ENCODE results near the gene PLXNA2.

DNA sequence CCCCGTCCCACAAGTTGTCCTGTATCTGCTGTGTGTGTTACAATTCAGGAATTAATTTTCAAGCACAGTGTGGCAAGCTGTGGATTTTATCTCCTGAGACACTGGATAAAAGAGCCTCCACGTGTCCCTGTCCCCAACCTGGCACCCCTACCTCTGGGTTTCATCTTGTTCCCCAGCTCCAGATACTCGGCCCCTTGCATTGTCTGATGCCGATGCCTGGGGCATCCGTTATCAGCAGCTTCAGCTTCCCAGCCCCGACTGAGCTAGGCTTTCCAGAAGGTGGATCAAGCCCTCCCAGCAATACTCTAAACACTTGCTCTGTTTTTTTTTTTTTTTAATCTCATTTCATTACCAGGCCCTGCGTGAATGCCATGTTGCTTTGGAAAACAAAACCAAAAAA lies 159.4 kb downstream of the PLXNA2 start:
- TF ChIP-seq, protein P1, sequence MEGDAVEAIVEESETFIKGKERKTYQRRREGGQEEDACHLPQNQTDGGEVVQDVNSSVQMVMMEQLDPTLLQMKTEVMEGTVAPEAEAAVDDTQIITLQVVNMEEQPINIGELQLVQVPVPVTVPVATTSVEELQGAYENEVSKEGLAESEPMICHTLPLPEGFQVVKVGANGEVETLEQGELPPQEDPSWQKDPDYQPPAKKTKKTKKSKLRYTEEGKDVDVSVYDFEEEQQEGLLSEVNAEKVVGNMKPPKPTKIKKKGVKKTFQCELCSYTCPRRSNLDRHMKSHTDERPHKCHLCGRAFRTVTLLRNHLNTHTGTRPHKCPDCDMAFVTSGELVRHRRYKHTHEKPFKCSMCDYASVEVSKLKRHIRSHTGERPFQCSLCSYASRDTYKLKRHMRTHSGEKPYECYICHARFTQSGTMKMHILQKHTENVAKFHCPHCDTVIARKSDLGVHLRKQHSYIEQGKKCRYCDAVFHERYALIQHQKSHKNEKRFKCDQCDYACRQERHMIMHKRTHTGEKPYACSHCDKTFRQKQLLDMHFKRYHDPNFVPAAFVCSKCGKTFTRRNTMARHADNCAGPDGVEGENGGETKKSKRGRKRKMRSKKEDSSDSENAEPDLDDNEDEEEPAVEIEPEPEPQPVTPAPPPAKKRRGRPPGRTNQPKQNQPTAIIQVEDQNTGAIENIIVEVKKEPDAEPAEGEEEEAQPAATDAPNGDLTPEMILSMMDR (IDR thresholded peaks at IDR 0.05; ENCODE audit: borderline replicate concordance, extremely low read depth, low read length, poor library complexity, severe bottlenecking), result no peak
- TF ChIP-seq EZH2 (IDR thresholded peaks at IDR 0.05; ENCODE audit: borderline replicate concordance, low read depth, low read length, severe bottlenecking), result no peak
